NCI-H748 treated with DMSO at 0.1 percent for 48 hours (cell line): Measurements from ENCODE around the gene DUSP15.

ENCODE experiments used
- DNase-seq: peaks from one replicate; lab custom pipeline; 2025; lab: John Stamatoyannopoulos, UW

The DUSP15 gene

DNA sequence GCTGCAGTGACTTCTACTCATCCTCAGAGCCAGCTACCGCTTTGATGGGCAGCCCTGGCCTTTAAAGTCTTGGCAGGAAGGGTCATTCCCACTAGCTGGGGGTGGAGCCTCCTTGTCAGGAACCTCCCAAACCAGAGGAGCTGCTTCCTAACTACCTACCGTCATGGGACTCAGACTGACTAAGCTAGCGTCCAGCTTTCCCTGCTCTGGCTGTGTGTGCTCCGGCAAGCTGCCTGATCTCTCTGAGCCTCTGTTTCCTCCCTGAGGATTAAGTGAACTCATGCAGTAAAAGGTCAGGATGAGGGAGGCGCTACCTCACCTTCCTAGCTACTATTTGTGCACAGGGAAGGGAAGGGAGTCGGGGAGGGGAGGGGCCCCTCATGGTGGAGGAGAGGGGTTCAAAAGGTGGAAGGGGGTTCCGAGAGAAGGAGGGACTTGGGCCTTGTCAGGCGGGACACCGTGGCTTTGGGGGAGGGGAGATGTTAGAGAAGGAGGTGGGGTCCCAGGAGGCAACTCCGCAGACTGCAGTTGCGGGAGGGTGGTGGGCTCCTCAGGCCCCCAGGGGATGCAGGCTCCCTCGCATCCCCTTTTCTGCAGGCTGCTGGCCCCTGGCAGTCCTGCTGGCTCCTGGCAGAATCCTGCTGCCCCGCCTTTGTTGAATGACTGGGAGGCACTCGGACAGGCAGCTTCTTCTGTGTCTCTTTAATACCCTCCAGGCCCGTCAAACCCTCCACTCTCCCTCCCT lies 9.8 kb downstream of the DUSP15 start:
- DNase-seq: no peak

DNA sequence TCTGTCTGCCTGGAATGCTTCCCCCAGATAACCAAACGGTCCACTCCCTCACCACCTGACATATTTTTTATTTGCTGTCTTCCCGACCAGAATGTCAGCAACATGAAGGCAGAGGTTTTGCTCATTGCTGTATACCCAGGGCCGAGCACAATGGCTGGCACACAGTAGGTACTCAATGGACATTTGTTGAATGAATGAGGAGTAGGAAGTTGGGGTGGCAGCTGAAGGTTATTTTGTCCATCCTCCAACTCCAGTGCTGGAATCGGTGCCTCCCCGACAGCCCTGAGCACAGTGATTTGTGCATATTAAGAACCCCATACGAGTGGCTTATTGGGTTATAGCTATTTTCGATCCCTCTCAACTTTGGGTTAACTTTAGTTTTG lies 10.3 kb downstream of the DUSP15 start:
- DNase-seq: no peak

DNA sequence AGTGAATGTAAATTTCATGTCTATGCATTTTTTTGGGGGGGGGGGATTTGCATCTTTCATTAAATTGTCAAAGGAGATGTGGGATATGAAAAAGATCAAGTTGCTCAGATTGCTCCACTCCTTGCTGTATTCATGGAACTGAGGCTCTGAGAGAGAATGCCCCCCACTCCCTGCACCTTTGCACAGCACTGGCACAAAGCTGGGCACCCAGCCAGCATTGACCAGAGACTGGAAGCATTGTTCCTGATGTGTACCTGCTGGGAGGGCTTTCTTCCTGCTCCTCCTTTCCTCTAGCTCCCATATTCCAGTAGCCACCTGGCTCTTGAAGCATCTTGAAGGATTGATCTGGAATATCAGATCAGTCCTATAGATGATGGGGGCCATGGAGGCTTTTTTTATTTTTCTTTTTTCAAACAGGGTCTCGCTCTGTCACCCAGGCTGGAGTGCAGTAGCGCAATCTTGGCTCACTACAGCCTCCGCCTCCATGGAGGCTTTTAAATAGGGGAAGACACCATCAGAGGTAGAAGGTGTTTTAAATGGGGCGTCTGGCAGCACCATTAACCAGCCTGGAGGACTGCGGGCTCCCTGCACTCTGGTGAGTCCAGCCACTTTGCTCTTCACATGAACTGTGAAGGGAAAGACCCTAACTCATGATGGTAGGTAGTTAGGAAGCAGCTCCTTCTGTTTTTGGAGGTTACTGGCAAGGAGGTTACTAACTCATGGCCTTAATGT lies 10.9 kb downstream of the DUSP15 start:
- DNase-seq: no peak

DNA sequence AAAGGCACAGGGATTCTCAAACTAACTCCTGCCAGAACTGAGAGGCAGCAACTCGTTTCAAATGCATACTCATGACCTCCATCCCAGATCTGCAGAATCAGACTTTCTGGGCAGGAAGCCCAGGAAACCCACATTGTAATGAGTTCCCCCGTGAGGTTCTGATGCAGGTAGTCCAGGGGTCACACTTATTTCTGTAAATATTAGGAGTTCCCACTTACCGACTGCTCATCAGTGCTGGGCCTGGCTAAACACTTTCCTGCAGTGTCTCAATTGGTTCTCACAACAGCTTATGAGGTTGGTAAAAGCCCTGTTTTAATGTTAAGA lies 11.6 kb downstream of the DUSP15 start:
- no peak for DNase-seq

DNA sequence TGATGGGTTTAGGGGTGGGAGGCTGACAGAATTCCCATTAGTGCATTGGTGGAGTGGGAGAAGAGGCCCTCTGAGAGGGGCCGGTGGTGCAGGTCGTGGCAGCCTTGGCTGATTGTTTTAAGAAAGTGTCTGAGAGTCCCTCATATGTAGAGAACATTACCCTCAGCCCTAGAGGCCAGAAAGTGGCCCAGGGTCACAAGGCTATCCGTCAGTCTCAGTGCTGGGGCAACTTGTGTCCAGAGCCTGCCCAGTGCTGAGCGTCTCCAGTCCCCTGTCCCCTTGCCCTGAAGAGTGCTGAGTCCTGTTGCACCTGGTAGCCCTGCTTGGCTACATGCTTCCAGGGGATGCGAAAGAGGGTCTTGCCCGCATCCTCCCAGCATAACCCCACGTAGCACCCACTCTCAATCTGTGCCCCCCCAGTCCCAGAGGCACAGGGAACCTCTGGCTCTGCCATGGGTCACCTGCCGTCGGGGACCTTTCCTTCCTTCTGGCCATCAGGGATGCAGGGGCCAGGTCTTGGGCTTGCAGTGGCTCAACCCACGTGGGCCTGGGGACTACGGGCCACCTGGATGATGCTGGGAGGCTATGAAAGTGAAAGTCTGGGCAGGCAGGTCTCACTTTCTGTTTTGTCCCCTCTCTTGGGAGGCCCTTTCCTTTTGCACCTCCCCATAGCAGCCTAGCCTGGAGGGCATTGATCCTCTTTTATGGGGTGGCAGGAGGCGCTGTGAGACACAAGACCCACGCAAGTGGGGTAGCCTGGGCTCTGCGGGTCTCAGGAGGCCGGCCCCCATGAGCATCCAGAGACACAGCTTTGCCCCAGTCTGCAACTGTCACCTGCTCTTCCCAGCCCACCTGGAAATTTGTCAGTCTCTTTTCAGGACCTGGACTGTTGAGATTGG lies 12.2 kb downstream of the DUSP15 start:
- no peak for DNase-seq

DNA sequence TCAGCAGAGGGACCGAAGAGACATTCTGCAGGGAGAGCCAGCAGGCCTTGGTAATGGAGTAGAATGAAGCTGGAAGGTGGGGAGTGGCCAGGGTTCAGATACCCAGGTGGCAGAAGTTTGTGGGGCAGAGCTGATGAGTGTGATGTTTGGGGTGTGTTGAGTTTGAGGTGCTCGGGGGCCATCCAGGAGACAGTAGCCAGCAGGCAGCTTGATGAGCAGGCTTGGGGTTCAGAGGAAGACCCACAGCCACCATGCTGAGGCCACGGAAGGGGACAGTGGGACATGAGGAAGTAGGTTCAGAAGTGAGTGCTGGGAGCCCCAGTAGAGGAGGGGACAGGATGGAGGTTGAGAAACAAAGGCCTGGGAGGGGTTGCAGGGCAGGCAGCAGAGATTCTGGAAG lies 13.8 kb downstream of the DUSP15 start:
- no peak for DNase-seq

DNA sequence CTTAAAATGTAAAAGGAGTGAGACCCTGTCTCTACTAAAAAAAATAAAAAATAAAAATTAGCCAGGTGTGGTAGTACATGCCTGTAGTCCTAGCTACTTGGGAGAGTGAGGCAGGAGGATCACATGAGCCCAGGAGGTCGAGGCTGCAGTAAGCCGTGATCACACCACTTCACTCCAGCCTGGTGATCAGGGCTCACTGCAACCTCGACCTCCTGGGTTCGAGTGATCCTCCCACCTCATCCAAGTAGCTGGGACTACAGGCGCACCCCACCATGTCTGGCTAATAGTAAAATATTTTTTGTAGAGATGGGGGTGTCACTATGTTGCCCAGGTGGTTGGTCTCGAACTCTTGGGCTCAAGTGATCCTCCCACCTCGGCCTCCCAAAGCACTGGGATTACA lies 16.8 kb downstream of the DUSP15 start:
- no peak for DNase-seq

DNA sequence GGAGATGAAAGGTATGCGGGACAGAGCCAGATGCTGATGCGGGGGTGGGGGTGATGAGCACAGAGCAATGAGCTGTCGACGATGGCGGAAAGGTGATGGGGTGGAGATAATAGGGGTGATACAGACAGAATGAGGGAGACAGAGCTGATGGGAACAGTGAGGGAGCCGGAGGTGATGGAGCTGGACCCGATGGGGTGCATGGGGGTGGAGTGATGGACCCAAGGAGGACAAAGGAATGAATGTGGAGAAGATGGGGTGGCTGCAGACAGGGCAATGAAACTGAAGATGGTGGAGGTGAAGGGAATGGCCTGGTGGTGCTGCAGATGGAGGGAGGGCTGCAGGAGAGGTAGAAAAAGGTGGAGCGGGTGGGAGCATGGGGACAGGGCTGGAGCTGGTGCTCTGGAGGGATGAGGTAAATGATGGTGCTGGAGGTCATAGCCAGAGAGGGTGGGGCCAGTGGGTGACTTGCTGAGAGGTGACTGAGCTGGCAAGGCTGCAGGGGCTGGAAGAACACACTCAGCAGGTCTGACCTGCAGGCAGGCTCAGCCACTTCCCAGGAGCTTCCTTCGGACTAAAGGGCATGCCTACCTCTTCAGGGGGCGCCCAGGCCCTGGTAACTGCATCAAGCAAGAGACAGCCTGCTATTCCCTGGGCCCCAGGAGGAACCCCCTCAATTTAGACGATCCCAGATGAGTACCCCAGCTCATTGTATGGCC lies 18.9 kb downstream of the DUSP15 start:
- no peak for DNase-seq

DNA sequence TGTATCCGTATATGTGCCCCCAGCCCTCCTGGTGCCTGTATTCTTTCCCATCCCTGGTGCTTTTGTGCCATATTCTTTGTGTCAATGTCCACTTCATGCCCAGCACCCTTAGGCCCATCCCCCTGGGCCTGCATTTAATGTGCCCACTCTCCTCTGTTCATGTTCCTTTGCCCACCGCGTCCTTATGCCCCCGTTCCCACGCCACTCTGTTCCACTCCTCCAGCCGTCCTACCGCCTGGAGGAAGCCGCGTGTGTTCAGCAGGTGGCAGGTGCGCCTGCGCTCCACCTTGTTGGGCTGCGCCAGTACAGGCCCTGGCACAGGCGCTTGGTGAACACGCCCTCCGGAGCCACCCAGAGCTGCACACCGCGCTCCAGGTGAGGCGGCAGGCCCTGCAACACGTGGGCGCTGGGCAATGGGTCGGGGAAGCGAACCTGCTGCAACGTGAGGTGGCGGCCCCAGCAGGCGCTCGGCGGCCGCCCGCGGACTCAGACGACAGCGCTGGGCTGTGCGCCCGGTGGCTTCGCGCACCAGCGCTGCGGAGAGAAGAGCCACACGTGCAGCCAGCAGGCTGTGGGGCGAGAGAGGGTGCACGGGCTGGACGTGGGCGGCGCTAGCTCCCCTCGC lies 20.9 kb downstream of the DUSP15 start:
- peak; percentile 7 for DNase-seq

DNA sequence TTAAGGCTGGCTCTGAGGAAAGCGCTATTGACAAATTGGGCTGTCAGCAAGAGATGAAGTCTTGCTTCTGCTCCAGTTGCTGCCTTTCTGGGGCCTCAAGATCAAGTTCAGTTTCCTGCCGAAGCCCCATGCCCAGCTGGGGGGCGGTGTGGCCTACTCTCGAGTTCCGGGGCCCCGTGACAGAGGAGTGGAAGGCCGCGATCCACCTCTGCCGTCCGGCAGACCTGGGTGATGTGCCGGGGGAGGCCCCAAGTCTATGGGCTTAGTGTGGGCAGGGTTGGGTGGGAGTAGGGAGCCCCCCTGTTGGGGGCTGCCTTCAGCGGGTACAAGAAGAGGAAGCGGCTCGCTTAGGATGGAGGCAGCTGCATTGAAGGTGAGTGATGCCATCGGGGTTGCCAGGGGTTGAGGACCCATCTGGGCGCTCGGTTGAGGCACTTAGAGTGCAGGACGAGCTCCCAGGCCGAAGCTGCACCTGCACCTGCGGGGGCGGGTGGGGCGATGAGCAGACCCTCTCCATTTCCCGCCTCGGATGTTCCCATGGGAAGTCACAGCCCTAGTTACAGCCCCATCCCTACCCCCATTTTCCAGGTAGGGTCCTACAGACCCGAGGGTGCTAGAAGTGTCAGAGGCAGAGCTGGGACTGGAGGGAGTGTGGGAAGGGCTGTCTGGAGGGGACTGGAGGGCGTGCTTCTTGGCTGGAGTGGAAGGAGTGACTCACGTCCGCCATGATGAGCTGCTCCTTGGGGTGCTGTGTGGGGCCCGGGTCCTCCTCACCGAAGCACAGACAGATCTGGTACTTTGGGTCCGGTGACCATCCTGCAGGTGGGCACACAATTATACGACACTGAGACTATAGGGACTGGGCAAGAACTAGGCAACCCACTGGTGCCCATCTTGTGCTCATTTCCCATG lies 22.0 kb downstream of the DUSP15 start:
- DNase-seq: no peak

DNA sequence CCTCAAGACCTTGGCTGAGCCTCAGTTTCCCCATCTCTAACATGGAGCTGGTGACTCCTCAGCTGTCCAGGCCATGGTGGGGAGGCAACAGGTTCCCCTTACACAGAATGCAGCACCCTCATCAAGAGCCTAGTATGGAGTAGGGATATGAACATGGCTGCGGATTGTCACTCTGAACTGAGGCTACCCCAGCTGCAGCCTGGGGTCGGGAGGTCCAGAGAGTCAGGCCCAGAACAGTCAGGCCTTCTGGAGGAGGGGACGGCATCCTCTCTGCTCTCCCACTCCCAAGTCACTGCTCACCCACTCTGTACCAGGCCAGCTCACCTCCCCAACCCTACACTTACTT lies 23.6 kb downstream of the DUSP15 start:
- no peak for DNase-seq

DNA sequence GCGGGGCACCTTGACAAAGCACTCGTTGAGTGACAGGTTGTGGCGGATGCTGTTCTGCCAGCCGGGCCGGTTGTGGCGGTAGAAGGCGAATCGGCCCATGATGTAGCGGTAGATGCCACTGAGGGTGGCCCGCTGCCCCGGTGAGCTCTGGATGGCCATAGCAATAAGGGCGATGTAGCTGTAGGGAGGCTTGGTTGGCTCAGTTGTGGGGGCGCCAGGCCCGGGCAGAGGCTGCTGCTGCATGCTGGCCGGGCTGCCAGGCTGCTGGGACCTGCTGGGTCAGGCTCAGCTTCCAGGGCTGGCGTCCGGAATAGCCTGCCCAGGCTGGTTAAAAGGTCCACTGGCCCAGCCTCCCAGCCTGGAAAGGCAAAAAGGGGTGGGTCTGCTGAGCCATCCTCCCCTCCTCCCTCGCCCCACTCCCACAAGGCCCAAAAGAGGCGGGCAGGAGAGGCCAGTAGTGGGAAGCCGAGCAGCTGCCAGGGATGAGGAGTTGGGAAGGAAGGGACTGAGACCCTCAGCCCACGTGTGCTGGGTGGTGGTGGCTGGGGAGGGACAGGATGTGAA lies 24.9 kb downstream of the DUSP15 start, which contains the start of gene FOXS1:
FOXS1 (minus strand) TSS at position 305 of the 564 bp plus-strand sequence; CDS start at position 243, 62 bp downstream.
- DNase-seq: no peak

DNA sequence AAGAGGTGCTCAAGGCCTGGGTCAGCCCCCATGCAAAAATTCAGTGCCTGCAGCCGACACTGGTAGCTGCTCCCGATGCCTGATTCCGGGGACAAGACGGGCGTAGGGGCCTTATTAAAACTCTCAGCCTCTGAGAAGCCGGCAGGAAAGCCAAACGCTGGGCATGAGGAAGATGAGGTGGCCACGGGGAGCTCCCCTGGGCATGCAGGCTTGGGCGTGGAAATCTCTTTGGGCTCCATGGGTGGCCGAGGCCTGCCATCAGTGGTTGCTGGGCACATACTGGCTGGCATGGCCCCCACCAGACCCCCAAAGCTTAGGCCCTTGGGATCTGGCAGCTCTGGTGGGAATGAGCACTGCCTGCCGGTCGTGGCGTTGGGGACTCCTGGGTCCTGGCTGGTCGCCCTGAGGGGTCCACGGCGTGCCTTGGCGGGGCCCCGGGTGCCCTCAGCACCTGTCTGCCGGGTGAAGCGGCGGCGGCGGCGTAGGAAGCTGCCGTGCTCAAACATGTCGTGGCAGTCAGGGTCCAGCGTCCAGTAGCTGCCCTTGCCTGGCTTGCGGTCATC lies 25.5 kb downstream of the DUSP15 start:
- DNase-seq: no peak

DNA sequence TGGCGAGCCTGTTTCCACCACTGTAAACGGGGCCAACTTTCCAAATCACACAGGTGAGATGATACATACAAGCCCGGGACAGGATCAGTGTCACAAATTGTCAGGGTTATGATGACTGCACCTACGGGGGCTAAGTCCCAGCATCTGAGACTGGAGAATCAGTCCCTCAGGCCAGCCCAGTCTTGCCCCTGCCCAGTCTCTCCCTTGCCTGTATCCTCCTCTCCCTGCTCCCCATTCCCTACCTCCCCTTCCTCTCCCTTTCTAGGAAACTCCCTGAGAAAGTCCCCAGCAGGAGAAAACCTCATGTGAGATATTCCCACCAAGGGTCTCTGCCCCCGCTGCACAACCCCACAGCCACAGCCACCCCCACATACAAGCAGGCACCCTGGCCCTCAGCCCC lies 26.4 kb downstream of the DUSP15 start:
- DNase-seq: no peak

DNA sequence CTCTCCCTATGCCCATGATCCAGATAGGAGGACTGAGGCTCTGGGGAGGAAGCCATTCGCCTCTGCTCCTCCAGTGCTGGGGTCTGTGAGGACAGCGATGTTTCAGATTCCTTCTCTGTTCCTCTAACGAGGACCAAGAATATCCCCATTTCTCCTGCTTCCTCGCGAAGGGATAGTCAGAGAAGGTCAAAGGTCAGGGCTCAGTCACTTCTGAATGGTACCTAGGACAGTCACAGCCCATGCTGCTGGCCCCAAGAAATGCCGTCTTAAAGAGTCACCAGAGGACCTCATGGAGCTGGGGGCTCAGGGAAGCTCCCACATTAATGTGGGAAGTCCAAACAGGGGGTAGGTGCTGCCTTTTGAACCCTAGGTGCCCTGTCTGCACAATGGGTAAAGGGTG lies 27.0 kb downstream of the DUSP15 start:
- no peak for DNase-seq

DNA sequence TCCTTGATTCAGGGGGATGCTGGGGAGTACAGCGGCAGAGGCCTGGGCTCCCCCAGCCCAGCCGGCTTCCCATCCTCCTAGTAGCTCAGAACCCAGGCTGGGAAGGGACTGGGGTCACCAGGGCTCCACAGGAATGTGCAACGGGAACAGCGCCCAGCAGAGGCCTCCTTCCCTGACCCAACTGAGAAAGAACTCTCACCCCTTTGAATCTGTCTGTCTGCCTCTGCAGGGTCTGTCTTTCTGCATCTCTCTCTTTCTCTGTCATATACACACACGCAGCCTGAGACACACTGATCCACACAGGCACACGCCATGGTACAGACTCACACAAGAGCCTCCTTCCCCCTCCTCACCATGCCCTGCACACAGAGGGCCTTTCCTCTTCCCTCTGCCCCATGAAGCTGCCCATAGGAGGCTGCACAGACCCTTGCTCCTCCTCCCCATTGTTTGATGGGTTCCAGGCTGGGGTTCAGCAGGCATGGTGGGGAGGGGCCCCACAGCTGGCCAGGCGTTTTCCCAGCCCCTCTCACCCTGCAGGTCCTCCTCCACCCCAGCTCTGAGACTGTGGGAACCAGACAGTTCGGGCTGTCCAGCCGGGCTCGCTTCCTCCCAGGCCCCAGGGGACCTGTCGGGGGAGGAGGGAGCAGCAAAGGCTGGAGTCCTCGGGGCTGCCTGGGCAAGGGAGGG lies 27.7 kb downstream of the DUSP15 start:
- DNase-seq: no peak

DNA sequence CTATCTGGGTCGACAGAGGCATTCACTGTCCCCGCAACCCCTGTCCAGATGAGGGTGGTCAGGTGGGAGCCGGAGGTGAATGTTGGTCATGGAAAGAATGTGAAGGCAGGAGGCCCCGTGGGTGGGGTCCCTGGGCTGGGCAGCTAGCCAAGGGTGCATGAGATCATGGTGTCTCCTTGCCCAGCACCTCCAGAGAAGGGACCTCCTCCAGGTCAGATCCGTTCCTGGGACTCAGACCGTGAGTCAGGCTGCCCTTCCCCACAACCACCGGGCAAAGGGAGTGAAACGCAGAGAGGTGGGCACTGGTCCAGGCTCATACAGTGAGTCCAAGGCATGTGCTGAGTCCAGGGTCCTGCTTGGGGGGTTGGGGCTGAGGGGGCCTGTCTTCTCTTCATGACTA lies 28.4 kb downstream of the DUSP15 start:
- DNase-seq: no peak

DNA sequence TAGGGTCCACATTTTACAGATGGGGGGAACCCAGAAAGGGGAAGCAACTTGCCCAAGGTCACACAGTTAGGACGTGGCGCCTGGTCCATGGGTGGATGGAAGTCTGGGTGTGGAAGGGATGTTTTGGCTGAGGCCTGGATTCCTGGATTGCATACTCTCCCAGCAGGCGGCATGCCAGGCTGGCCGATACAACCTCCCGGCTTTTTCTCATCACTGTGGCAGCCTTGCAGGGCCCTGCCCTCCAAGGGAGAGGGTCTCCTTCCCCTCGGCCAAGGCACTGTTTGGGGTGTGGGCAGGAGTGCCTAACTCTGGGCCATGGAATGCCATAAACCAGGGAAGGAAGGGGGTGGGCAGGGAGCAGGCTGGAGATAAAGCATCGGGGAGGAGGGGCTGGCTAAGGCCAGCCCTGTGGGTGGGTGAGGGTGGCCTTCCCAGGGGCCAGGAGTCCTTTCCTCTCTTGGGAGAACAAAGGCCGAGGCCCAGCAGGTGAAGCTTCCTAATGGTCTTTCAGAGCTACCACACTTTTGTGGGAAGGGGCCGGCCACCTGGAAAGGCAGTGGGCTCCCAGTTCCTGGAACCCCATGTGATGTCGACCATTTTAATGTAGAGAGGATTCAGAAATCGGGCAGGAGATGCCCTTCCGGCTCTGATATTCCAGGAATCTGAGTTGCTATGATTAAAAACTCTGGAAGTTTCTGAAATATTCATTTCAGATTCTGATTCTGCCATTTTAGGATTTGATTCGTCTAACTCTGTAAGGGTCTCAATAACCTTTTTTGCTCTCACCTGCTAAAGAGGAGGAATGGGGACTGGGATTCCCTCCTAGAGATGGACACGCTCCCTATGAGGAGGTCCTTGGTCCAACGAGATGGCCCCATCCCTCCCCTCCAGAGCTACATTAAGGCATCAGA lies 29.2 kb downstream of the DUSP15 start:
- DNase-seq: no peak
